ENCODE data around the gene PADI3.
"Not testable (repeated sequence)": the region's sequence is repeated elsewhere in the genome, so short reads cannot be mapped to it uniquely, and the experiment has no call there.

PADI3 gene

GRCh38 chr1:17301767-17302166 is 52.9 kb downstream of the PADI3 start:
- DNase-seq (ENCODE audit: low read depth, low spot score): no peak

GRCh38 chr1:17304151-17304825 is 55.4 kb downstream of the PADI3 start:
- no peak for DNase-seq (ENCODE audit: low read depth, low spot score)

GRCh38 chr1:17304826-17305175 is 55.9 kb downstream of the PADI3 start:
- no peak for DNase-seq (ENCODE audit: low read depth, low spot score)

GRCh38 chr1:17305576-17306095 is 56.7 kb downstream of the PADI3 start:
- DNase-seq (ENCODE audit: low read depth, low spot score): no peak

GRCh38 chr1:17306407-17306806 is 57.5 kb downstream of the PADI3 start:
- DNase-seq (ENCODE audit: low read depth, low spot score): no peak

GRCh38 chr1:17306921-17307320 is 58.0 kb downstream of the PADI3 start:
- no peak for DNase-seq (ENCODE audit: low read depth, low spot score)

GRCh38 chr1:17307329-17307728 is 58.4 kb downstream of the PADI3 start:
- DNase-seq (ENCODE audit: low read depth, low spot score): no peak

- DNase-seq (ENCODE audit: low read depth, low spot score): no peak
Observed at GRCh38 chr1:17307946-17308345, 59.0 kb downstream of the PADI3 start, which contains the start of gene PADI4. TSS of gene PADI4 (plus strand) at chr1:17308197. CDS start at chr1:17308223, 26 bp downstream.

- no peak for DNase-seq (ENCODE audit: low read depth, low spot score)
Observed at GRCh38 chr1:17308593-17308992, 59.7 kb downstream of the PADI3 start.

GRCh38 chr1:17309426-17310067 is 60.6 kb downstream of the PADI3 start:
- DNase-seq (ENCODE audit: low read depth, low spot score): no peak

GRCh38 chr1:17310068-17310640 is 61.3 kb downstream of the PADI3 start:
- DNase-seq (ENCODE audit: low read depth, low spot score): no peak

GRCh38 chr1:17313530-17314309 is 64.8 kb downstream of the PADI3 start:
- DNase-seq (ENCODE audit: low read depth, low spot score): no peak

- no peak for DNase-seq (ENCODE audit: low read depth, low spot score)
Observed at GRCh38 chr1:17314491-17314971, 65.6 kb downstream of the PADI3 start.

- DNase-seq (ENCODE audit: low read depth, low spot score): no peak
Observed at GRCh38 chr1:17315542-17316130, 66.7 kb downstream of the PADI3 start.

- no peak for DNase-seq (ENCODE audit: low read depth, low spot score)
Observed at GRCh38 chr1:17316704-17317103, 67.8 kb downstream of the PADI3 start.

GRCh38 chr1:17318262-17318661 is 69.4 kb downstream of the PADI3 start:
- no peak for DNase-seq (ENCODE audit: low read depth, low spot score)

- DNase-seq (ENCODE audit: low read depth, low spot score): no peak
Observed at GRCh38 chr1:17319561-17320350, 70.9 kb downstream of the PADI3 start.

- not testable (repeated sequence) for DNase-seq (ENCODE audit: low read depth, low spot score)
Observed at GRCh38 chr1:17321857-17322390, 73.0 kb downstream of the PADI3 start.

GRCh38 chr1:17328855-17329254 is 80.0 kb downstream of the PADI3 start:
- DNase-seq (ENCODE audit: low read depth, low spot score): no peak

GRCh38 chr1:17329610-17330009 is 80.7 kb downstream of the PADI3 start:
- DNase-seq (ENCODE audit: low read depth, low spot score): no peak

All from iPS DF 19.7 (cell line).